ENCODE measurements around the gene FGD5. TPM values are rescaled to one million over a fixed set of nuclear protein-coding genes. Genes with fewer than 3 reads are reported as not detected.

The FGD5 gene
- polyA plus RNA-seq, 1 donor = 18.2 TPM

- peak; percentile 70 for DNase-seq (ENCODE audit: low read depth)
These were observed 34.0 kb downstream of the FGD5 start for GRCh38 chr3:14852717-14853116.

GRCh38 chr3:14853271-14853951, 34.6 kb downstream of the FGD5 start:
- DNase-seq (ENCODE audit: low read depth) = peak; percentile 70

GRCh38 chr3:14857506-14857905, 38.7 kb downstream of the FGD5 start:
- DNase-seq (ENCODE audit: low read depth) = no peak

GRCh38 chr3:14858105-14858504, 39.3 kb downstream of the FGD5 start:
- no peak for DNase-seq (ENCODE audit: low read depth)

- no peak for DNase-seq (ENCODE audit: low read depth)
These were observed 41.1 kb downstream of the FGD5 start for GRCh38 chr3:14859880-14860279.

GRCh38 chr3:14861031-14861430, 42.3 kb downstream of the FGD5 start:
- no peak for DNase-seq (ENCODE audit: low read depth)

GRCh38 chr3:14861446-14862302, 42.9 kb downstream of the FGD5 start:
- no peak for DNase-seq (ENCODE audit: low read depth)

- DNase-seq (ENCODE audit: low read depth) = no peak
These were observed 43.5 kb downstream of the FGD5 start for GRCh38 chr3:14862303-14862660.

- no peak for DNase-seq (ENCODE audit: low read depth)
These were observed 44.0 kb downstream of the FGD5 start for GRCh38 chr3:14862661-14863230.

GRCh38 chr3:14863333-14864100, 44.8 kb downstream of the FGD5 start:
- no peak for DNase-seq (ENCODE audit: low read depth)

- no peak for DNase-seq (ENCODE audit: low read depth)
These were observed 45.4 kb downstream of the FGD5 start for GRCh38 chr3:14864131-14864530.

GRCh38 chr3:14866627-14867026, 47.9 kb downstream of the FGD5 start:
- DNase-seq (ENCODE audit: low read depth) = no peak

GRCh38 chr3:14867936-14868570, 49.3 kb downstream of the FGD5 start:
- DNase-seq (ENCODE audit: low read depth) = no peak

GRCh38 chr3:14869917-14870782, 51.4 kb downstream of the FGD5 start:
- DNase-seq (ENCODE audit: low read depth) = no peak

GRCh38 chr3:14870783-14871060, 52.0 kb downstream of the FGD5 start:
- no peak for DNase-seq (ENCODE audit: low read depth)

- no peak for DNase-seq (ENCODE audit: low read depth)
These were observed 52.9 kb downstream of the FGD5 start for GRCh38 chr3:14871456-14872200.

GRCh38 chr3:14872706-14873105, 53.9 kb downstream of the FGD5 start:
- DNase-seq (ENCODE audit: low read depth) = no peak

GRCh38 chr3:14874784-14875183, 56.0 kb downstream of the FGD5 start:
- no peak for DNase-seq (ENCODE audit: low read depth)

GRCh38 chr3:14875411-14876175, 56.8 kb downstream of the FGD5 start:
- no peak for DNase-seq (ENCODE audit: low read depth)

Data from forelimb muscle (tissue), 1 donor.